Thyroid gland (tissue), 4 donors: ENCODE results near the gene SPINT2. TPM values are rescaled to one million over a fixed set of nuclear protein-coding genes. Genes with fewer than 3 reads are reported as not detected.

Source experiments
- DNase-seq, 2 donors: peaks; one replicate each; pipeline ENCODE4 v3.0.0-alpha.2; 2019
- H3K27ac ChIP-seq, 3 donors: fragments of 200-600 bp; sonication (generic); 1 replicate in 2 of 3; 2 replicates in 1 of 3; pipeline ENCODE4 v1.5.1; 2016 to 2019; ENCODE audit warnings: mild to moderate bottlenecking in 1 of 3, moderate library complexity in 1 of 3
- H3K27me3 ChIP-seq: fragments of 200-600 bp; sonication (generic); one replicate; pipeline ENCODE4 v1.5.1; 2019
- H3K36me3 ChIP-seq, 2 donors: fragments of 200-600 bp; sonication (generic); one replicate each; pipeline ENCODE4 v1.5.1; 2016 to 2019
- H3K4me1 ChIP-seq, 2 donors: fragments of 200-600 bp; sonication (generic); one replicate each; pipeline ENCODE4 v1.5.1; 2017 to 2019
- H3K4me3 ChIP-seq, 3 donors: fragments of 200-600 bp; sonication (generic); replicated peaks in 1 of 3; 1 replicate in 2 of 3; 2 replicates in 1 of 3; pipeline ENCODE4 v1.5.1; 2016; ENCODE audit warnings: mild to moderate bottlenecking in 1 of 3
- H3K9me3 ChIP-seq: fragments of 200-600 bp; sonication (generic); one replicate; pipeline ENCODE4 v1.5.1; 2017
- CTCF ChIP-seq, 6 experiments: fragments of 200-600 bp in 3 of 6; fragments of 450-650 bp in 3 of 6; sonication (generic) in 3 of 6; IDR thresholded peaks; one replicate each; pipeline ENCODE4 v1.5.1; 2016 to 2019; ENCODE audit warnings: antibody characterized with exemption in 6 of 6, mild to moderate bottlenecking in 2 of 6, inconsistent platforms in 1 of 6, moderate library complexity in 1 of 6
- POLR2A ChIP-seq, 2 donors: fragments of 450-650 bp; IDR thresholded peaks; one replicate each; pipeline ENCODE4 v1.6.1; 2017; ENCODE audit warnings: antibody characterized with exemption in 2 of 2, mild to moderate bottlenecking in 2 of 2, moderate library complexity in 1 of 2
- WGBS, 2 donors: methylation state at CpG; one replicate each; pipeline ENCODE4 v1.1.5; 2017; 5-methylcytosine and 5-hydroxymethylcytosine counted together
- intact Hi-C: fragments of 100-400 bp; cut with DNase I; formaldehyde crosslinking; loops from one replicate; pipeline ENCODE4 v1.15.1; 2023
- total RNA-seq, 4 donors: library from RNA; depleted of rRNA; stranded (reverse); fragments of >200 nt; gene quantifications; one replicate each; pipeline ENCODE4 v1.2.3, GENCODE V29; 2016

Gene SPINT2
- total RNA-seq, 4 donors from 2014 or later, result 424 to 1,529 (median 712) TPM

GRCh38 chr19:38221421-38221820, 43.0 kb upstream of the SPINT2 start:
- Histone ChIP-seq H3K36me3 (no peaks in the 10 kb centered on the region), H3K9me3 (no peaks in the 10 kb centered on the region), H3K4me1 (peaks cover 6 to 9% of the 10 kb centered on the region in 2 donors), H3K4me3 (no peak overlapping the region), H3K27ac (no peak overlapping the region), H3K27me3 (peaks cover 17% of the 10 kb centered on the region)
- WGBS, 2 donors, result 92 to 94% methylated on average over 6 of the region's 6 CpGs
- no peak for DNase-seq
- intact Hi-C loops, result no loop called here
- no peak for TF ChIP-seq POLR2A (IDR thresholded peaks at IDR 0.05)
- TF ChIP-seq CTCF (IDR thresholded peaks at IDR 0.05), result no peak

GRCh38 chr19:38221919-38222830, 42.2 kb upstream of the SPINT2 start:
- intact Hi-C loops, result no loop called here
- Histone ChIP-seq H3K4me1 (peaks cover 6 to 9% of the 10 kb centered on the region in 2 donors), H3K27me3 (peaks cover 18% of the 10 kb centered on the region), H3K9me3 (no peaks in the 10 kb centered on the region), H3K27ac (no peak overlapping the region), H3K36me3 (no peaks in the 10 kb centered on the region), H3K4me3 (no peak overlapping the region)
- TF ChIP-seq CTCF (IDR thresholded peaks at IDR 0.05), result no peak
- no peak for TF ChIP-seq POLR2A (IDR thresholded peaks at IDR 0.05)
- 53 to 70% methylated on average over 29 to 43 of the region's 64 CpGs for WGBS, 2 donors
- no peak for DNase-seq

- TF ChIP-seq CTCF (IDR thresholded peaks at IDR 0.05) (no peak), POLR2A (IDR thresholded peaks at IDR 0.05) (no peak)
- no peaks in the 10 kb centered on the region for H3K9me3 ChIP-seq
- H3K4me1 ChIP-seq, result peaks cover 7 to 9% of the 10 kb centered on the region in 2 donors
- DNase-seq, result no peak
- no peak overlapping the region for H3K27ac ChIP-seq
- intact Hi-C loops, result no loop called here
- 93 to 94% methylated on average over 3 of the region's 3 CpGs for WGBS, 2 donors
- no peak overlapping the region for H3K4me3 ChIP-seq
- H3K27me3 ChIP-seq, result peaks cover 27% of the 10 kb centered on the region
- H3K36me3 ChIP-seq, result no peaks in the 10 kb centered on the region
Measured at GRCh38 chr19:38223119-38223523, 41.3 kb upstream of the SPINT2 start.

- Histone ChIP-seq H3K9me3 (no peaks in the 10 kb centered on the region), H3K4me1 (peaks cover 11 to 14% of the 10 kb centered on the region in 2 donors), H3K36me3 (no peaks in the 10 kb centered on the region), H3K27ac (no peak overlapping the region), H3K27me3 (peaks cover 32% of the 10 kb centered on the region), H3K4me3 (peak overlapping the region in 1 of 3 donors; percentile 19)
- 10 to 35% methylated on average over 4 to 13 of the region's 13 CpGs for WGBS, 2 donors
- no peak for DNase-seq
- intact Hi-C loops, result no loop called here
- TF ChIP-seq CTCF (IDR thresholded peaks at IDR 0.05) (no peak), POLR2A (IDR thresholded peaks at IDR 0.05) (no peak)
Measured at GRCh38 chr19:38223617-38224013, 40.8 kb upstream of the SPINT2 start.
